GM12878 (cell line): ENCODE data around the gene DBI.

Source experiments
- CREB1 ChIP-seq: IDR thresholded peaks from 2 replicates; pipeline ENCODE4 v1.6.1; 2012; ENCODE audit warnings: low read depth, mild to moderate bottlenecking, inconsistent platforms
- CTCF ChIP-seq, 3 experiments: IDR thresholded peaks in 2 of 3; conservative IDR thresholded peaks in 1 of 3; 2 replicates each; pipeline ENCODE4 v1.5.1; 2011; ENCODE audit warnings: low read depth in 3 of 3, low read length in 3 of 3, mild to moderate bottlenecking in 3 of 3, control low read depth in 2 of 3, moderate library complexity in 2 of 3, inconsistent platforms in 1 of 3, mixed read lengths in 1 of 3; ENCODE audit not compliant: control insufficient read depth in 2 of 3, insufficient read depth in 1 of 3; ENCODE audit errors: extremely low read depth in 1 of 3
- CUX1 ChIP-seq: IDR thresholded peaks from 2 replicates; pipeline ENCODE4 v1.6.1; 2012; ENCODE audit warnings: improper control_type of control experiment, low read depth, low read length; ENCODE audit not compliant: insufficient replicate concordance
- HDAC6 ChIP-seq: fragments of 200-600 bp; sonication (generic); IDR thresholded peaks from one replicate; pipeline ENCODE4 v1.8.0; 2017; ENCODE audit warnings: antibody characterized with exemption; ENCODE audit not compliant: unreplicated experiment
- HDGF ChIP-seq: fragments of 450-650 bp; IDR thresholded peaks from 2 replicates; pipeline ENCODE4 v1.6.1; 2016; ENCODE audit warnings: antibody characterized with exemption
- NFIC ChIP-seq: IDR thresholded peaks from 2 replicates; pipeline ENCODE4 v1.6.1; 2012; ENCODE audit warnings: low read depth, mild to moderate bottlenecking, inconsistent platforms, low read length, moderate library complexity
- POLR2A ChIP-seq: IDR thresholded peaks from 2 replicates; pipeline ENCODE4 v1.6.1; 2011; ENCODE audit warnings: low read depth, mild to moderate bottlenecking, low read length
- RELA ChIP-seq: fragments of 450-650 bp; IDR thresholded peaks from 2 replicates; pipeline ENCODE4 v1.8.0; 2014; ENCODE audit warnings: borderline replicate concordance; ENCODE audit not compliant: partially characterized antibody
- REST ChIP-seq: IDR thresholded peaks from 2 replicates; pipeline ENCODE4 v1.6.1; 2012; ENCODE audit warnings: mild to moderate bottlenecking, low read depth, low read length
- USF2 ChIP-seq: IDR thresholded peaks from 2 replicates; pipeline ENCODE4 v1.6.1; 2011; ENCODE audit warnings: low read depth, low read length, improper control_type of control experiment, borderline replicate concordance

GRCh38 chr2:119389615-119390306 is 23.0 kb downstream of the DBI start:
- TF ChIP-seq CTCF (IDR thresholded peaks at IDR 0.05 in 2 of 3, conservative IDR thresholded peaks at IDR 0.05 in 1 of 3; ENCODE audit: control insufficient read depth in 2 of 3, extremely low read depth in 1 of 3, insufficient read depth in 1 of 3, low read depth in 3 of 3, low read length in 3 of 3), result no peak
- TF ChIP-seq REST, result no peak
- TF ChIP-seq CUX1, result no peak
- no peak for TF ChIP-seq POLR2A
- no peak for TF ChIP-seq HDGF
- no peak for TF ChIP-seq CREB1
- TF ChIP-seq RELA, result no peak
- no peak for TF ChIP-seq USF2
- TF ChIP-seq HDAC6, result no peak
- TF ChIP-seq NFIC, result no peak
